PC-9 (cell line): Measurements from ENCODE around the gene CTAG2.
"Not testable (repeated sequence)": the region's sequence is repeated elsewhere in the genome, so short reads cannot be mapped to it uniquely, and the experiment has no call there.

Experiments used
- EZH2 ChIP-seq: fragments of 200-600 bp; sonication (generic); IDR thresholded peaks from 2 replicates; pipeline ENCODE4 v1.8.0; 2017; ENCODE audit warnings: antibody characterized with exemption, low read depth
- TF ChIP-seq, protein P1 (sequence below): fragments of 200-600 bp; sonication (generic); conservative IDR thresholded peaks from 2 replicates; pipeline ENCODE4 v1.6.1; 2017; ENCODE audit warnings: mixed run types, antibody characterized with exemption, mild to moderate bottlenecking, moderate library complexity

DNA sequence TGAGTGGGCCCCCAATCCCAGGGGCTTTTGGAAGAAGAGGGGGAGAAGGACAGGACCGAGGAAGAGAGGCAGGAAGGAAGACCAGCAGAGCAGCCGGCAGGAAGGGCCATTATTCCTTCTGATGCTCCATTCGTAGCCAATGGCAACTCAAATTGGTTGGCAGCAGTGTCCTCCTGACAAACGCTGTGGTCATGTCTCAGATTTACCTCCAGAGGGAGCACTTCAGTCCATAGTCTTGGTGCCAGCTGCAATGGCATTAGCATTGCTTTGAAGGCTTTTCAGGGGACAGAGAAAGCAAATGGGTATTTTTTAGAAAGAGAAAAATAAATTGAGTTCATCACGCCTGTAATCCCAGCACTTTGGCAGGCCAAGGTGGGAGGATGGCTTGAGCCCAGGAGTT, 24.4 kb downstream of the CTAG2 start:
- TF ChIP-seq EZH2, result not testable (repeated sequence)
- TF ChIP-seq, protein P1, sequence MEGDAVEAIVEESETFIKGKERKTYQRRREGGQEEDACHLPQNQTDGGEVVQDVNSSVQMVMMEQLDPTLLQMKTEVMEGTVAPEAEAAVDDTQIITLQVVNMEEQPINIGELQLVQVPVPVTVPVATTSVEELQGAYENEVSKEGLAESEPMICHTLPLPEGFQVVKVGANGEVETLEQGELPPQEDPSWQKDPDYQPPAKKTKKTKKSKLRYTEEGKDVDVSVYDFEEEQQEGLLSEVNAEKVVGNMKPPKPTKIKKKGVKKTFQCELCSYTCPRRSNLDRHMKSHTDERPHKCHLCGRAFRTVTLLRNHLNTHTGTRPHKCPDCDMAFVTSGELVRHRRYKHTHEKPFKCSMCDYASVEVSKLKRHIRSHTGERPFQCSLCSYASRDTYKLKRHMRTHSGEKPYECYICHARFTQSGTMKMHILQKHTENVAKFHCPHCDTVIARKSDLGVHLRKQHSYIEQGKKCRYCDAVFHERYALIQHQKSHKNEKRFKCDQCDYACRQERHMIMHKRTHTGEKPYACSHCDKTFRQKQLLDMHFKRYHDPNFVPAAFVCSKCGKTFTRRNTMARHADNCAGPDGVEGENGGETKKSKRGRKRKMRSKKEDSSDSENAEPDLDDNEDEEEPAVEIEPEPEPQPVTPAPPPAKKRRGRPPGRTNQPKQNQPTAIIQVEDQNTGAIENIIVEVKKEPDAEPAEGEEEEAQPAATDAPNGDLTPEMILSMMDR, result not testable (repeated sequence)
